ENCODE data around the gene PTPN3.

The PTPN3 gene

GRCh38 chr9:109454041-109454440 is 44.1 kb downstream of the PTPN3 start:
- DNase-seq (ENCODE audit: low spot score), result no peak

- DNase-seq (ENCODE audit: low spot score), result peak; percentile 3
Measured at GRCh38 chr9:109453210-109453842, 44.8 kb downstream of the PTPN3 start.

GRCh38 chr9:109452761-109453160 is 45.3 kb downstream of the PTPN3 start:
- DNase-seq (ENCODE audit: low spot score), result no peak

GRCh38 chr9:109451311-109452025 is 46.6 kb downstream of the PTPN3 start:
- peak; percentile 3 for DNase-seq (ENCODE audit: low spot score)

GRCh38 chr9:109450346-109450745 is 47.8 kb downstream of the PTPN3 start:
- DNase-seq (ENCODE audit: low spot score), result no peak

GRCh38 chr9:109449036-109449798 is 48.9 kb downstream of the PTPN3 start:
- peak; percentile 11 for DNase-seq (ENCODE audit: low spot score)

GRCh38 chr9:109448223-109448622 is 49.9 kb downstream of the PTPN3 start:
- no peak for DNase-seq (ENCODE audit: low spot score)

GRCh38 chr9:109447329-109448076 is 50.6 kb downstream of the PTPN3 start:
- DNase-seq (ENCODE audit: low spot score), result no peak

- no peak for DNase-seq (ENCODE audit: low spot score)
Measured at GRCh38 chr9:109444771-109445320, 53.3 kb downstream of the PTPN3 start.

GRCh38 chr9:109442716-109443115 is 55.4 kb downstream of the PTPN3 start:
- DNase-seq (ENCODE audit: low spot score), result no peak

GRCh38 chr9:109441296-109441695 is 56.8 kb downstream of the PTPN3 start:
- no peak for DNase-seq (ENCODE audit: low spot score)

GRCh38 chr9:109440797-109441287 is 57.3 kb downstream of the PTPN3 start:
- DNase-seq (ENCODE audit: low spot score), result peak; percentile 37

GRCh38 chr9:109440117-109440515 is 58.0 kb downstream of the PTPN3 start:
- no peak for DNase-seq (ENCODE audit: low spot score)

- no peak for DNase-seq (ENCODE audit: low spot score)
Measured at GRCh38 chr9:109439378-109440116, 58.6 kb downstream of the PTPN3 start.

- DNase-seq (ENCODE audit: low spot score), result no peak
Measured at GRCh38 chr9:109437286-109437685, 60.8 kb downstream of the PTPN3 start.

GRCh38 chr9:109436071-109436470 is 62.0 kb downstream of the PTPN3 start:
- DNase-seq (ENCODE audit: low spot score), result no peak

- DNase-seq (ENCODE audit: low spot score), result no peak
Measured at GRCh38 chr9:109433476-109433875, 64.6 kb downstream of the PTPN3 start.

GRCh38 chr9:109430231-109430630 is 67.9 kb downstream of the PTPN3 start:
- DNase-seq (ENCODE audit: low spot score), result no peak

GRCh38 chr9:109428854-109429253 is 69.3 kb downstream of the PTPN3 start:
- DNase-seq (ENCODE audit: low spot score), result no peak

- DNase-seq (ENCODE audit: low spot score), result no peak
Measured at GRCh38 chr9:109427886-109428285, 70.2 kb downstream of the PTPN3 start.

All from cerebellar cortex (tissue), 1 donor.